ENCODE measurements around the gene POMT1. TPM values are rescaled to one million over a fixed set of nuclear protein-coding genes. Genes with fewer than 3 reads are reported as not detected.

The POMT1 gene
- total RNA-seq, 1 experiment from 2014 or later: 15.8 TPM

- TF ChIP-seq CTCF (IDR thresholded peaks at IDR 0.05; ENCODE audit: unreplicated experiment): no peak
- Mint-ChIP-seq H3K27ac (ENCODE audit: unreplicated experiment) (no peak overlapping the region), H3K4me1 (ENCODE audit: low read depth, unreplicated experiment) (no peaks in the 10 kb centered on the region), H3K27me3 (ENCODE audit: unreplicated experiment) (peaks cover 74% of the 10 kb centered on the region), H3K4me3 (ENCODE audit: low read depth, unreplicated experiment) (no peak overlapping the region), H3K36me3 (ENCODE audit: insufficient read depth, unreplicated experiment) (peaks cover 9% of the 10 kb centered on the region), H3K9me3 (ENCODE audit: low read depth, unreplicated experiment) (no peaks in the 10 kb centered on the region)
- DNase-seq: no peak
- CTCF ChIA-PET: no interaction called here
- no TSS peak for BruUV-seq (replicated peaks)
- intact Hi-C loops (cut with micrococcal nuclease; ENCODE audit: unreplicated experiment): no loop called here
Measured at GRCh38 chr9:131552030-131552429, 49.3 kb downstream of the POMT1 start.

- Mint-ChIP-seq H3K27me3 (ENCODE audit: unreplicated experiment) (peaks cover 56% of the 10 kb centered on the region), H3K4me1 (ENCODE audit: low read depth, unreplicated experiment) (no peaks in the 10 kb centered on the region), H3K27ac (ENCODE audit: unreplicated experiment) (no peak overlapping the region), H3K36me3 (ENCODE audit: insufficient read depth, unreplicated experiment) (peaks cover 9% of the 10 kb centered on the region), H3K4me3 (ENCODE audit: low read depth, unreplicated experiment) (no peak overlapping the region), H3K9me3 (ENCODE audit: low read depth, unreplicated experiment) (no peaks in the 10 kb centered on the region)
- TF ChIP-seq CTCF (IDR thresholded peaks at IDR 0.05; ENCODE audit: unreplicated experiment): no peak
- BruUV-seq (replicated peaks): no TSS peak
- intact Hi-C loops (cut with micrococcal nuclease; ENCODE audit: unreplicated experiment): no loop called here
- CTCF ChIA-PET: interaction anchor here (0.6 kb wide), 2 partner anchors 21 to 165 kb away, joined by 3 to 11 read pairs; no protein-coding TSS in a partner anchor
- no peak for DNase-seq
Measured at GRCh38 chr9:131554087-131554842, 51.5 kb downstream of the POMT1 start.

- peaks cover 49% of the 10 kb centered on the region for H3K27me3 Mint-ChIP-seq (ENCODE audit: unreplicated experiment)
- H3K4me1 Mint-ChIP-seq (ENCODE audit: low read depth, unreplicated experiment): no peaks in the 10 kb centered on the region
- CTCF ChIA-PET: no interaction called here
- no peak for TF ChIP-seq CTCF (IDR thresholded peaks at IDR 0.05; ENCODE audit: unreplicated experiment)
- no TSS peak for BruUV-seq (replicated peaks)
- no peak overlapping the region for H3K27ac Mint-ChIP-seq (ENCODE audit: unreplicated experiment)
- no peak overlapping the region for H3K4me3 Mint-ChIP-seq (ENCODE audit: low read depth, unreplicated experiment)
- no peaks in the 10 kb centered on the region for H3K9me3 Mint-ChIP-seq (ENCODE audit: low read depth, unreplicated experiment)
- intact Hi-C loops (cut with micrococcal nuclease; ENCODE audit: unreplicated experiment): no loop called here
- no peak for DNase-seq
- peaks cover 9% of the 10 kb centered on the region for H3K36me3 Mint-ChIP-seq (ENCODE audit: insufficient read depth, unreplicated experiment)
Measured at GRCh38 chr9:131554843-131555351, 52.2 kb downstream of the POMT1 start.

GRCh38 chr9:131555841-131556673 lies 53.3 kb downstream of the POMT1 start:
- no peak for TF ChIP-seq CTCF (IDR thresholded peaks at IDR 0.05; ENCODE audit: unreplicated experiment)
- H3K4me1 Mint-ChIP-seq (ENCODE audit: low read depth, unreplicated experiment): peaks cover 5% of the 10 kb centered on the region
- peaks cover 9% of the 10 kb centered on the region for H3K36me3 Mint-ChIP-seq (ENCODE audit: insufficient read depth, unreplicated experiment)
- H3K27me3 Mint-ChIP-seq (ENCODE audit: unreplicated experiment): peaks cover 38% of the 10 kb centered on the region
- no peak for DNase-seq
- BruUV-seq (replicated peaks): no TSS peak
- intact Hi-C loops (cut with micrococcal nuclease; ENCODE audit: unreplicated experiment): no loop called here
- CTCF ChIA-PET: no interaction called here
- H3K4me3 Mint-ChIP-seq (ENCODE audit: low read depth, unreplicated experiment): no peak overlapping the region
- H3K27ac Mint-ChIP-seq (ENCODE audit: unreplicated experiment): no peak overlapping the region
- H3K9me3 Mint-ChIP-seq (ENCODE audit: low read depth, unreplicated experiment): no peaks in the 10 kb centered on the region
